IMR-90 (cell line): ENCODE results near the gene ZNF773. TPM values are rescaled to one million over a fixed set of nuclear protein-coding genes. Genes with fewer than 3 reads are reported as not detected.

Experiments used
- ATAC-seq: fragments of 200-7000 bp; cut with Tn5 transposase; 2 replicates; pipeline ENCODE4 v1.9.1; 2020; ENCODE audit warnings: low read depth, mild to moderate bottlenecking, moderate library complexity
- BruUV-seq: library from RNA; stranded (reverse); fragments of 400-500 nt; replicated peaks from 2 replicates; lab custom pipeline; 2021; lab: Mats Ljungman, UMichigan
- CTCF ChIA-PET: fragments of 300-600 bp; formaldehyde crosslinking; extraction: SDS; loops from one replicate; lab custom pipeline; 2021; ENCODE audit warnings: antibody characterized with exemption; lab: Yijun Ruan, JAX
- POLR2A ChIA-PET: fragments of 300-600 bp; sonication (Branson Sonifier 250); formaldehyde crosslinking; loops from one replicate; lab custom pipeline; 2022; ENCODE audit warnings: antibody characterized with exemption; ENCODE audit not compliant: unreplicated experiment; lab: Charles Lee
- DNase-seq: peaks from one replicate; pipeline ENCODE4 v3.0.0; 2013
- H2AFZ ChIP-seq: replicated peaks from 2 replicates; pipeline ENCODE3; 2013; ENCODE audit warnings: low read length, mild to moderate bottlenecking; ENCODE audit not compliant: poor library complexity
- H2AK5ac ChIP-seq: 2 replicates; pipeline ENCODE4 v1.6.1; 2013; ENCODE audit warnings: low read depth, low read length, inconsistent platforms
- H2AK9ac ChIP-seq: replicated peaks from 2 replicates; pipeline ENCODE3; 2013; ENCODE audit warnings: mild to moderate bottlenecking, low read depth, low read length, moderate library complexity; ENCODE audit not compliant: poor library complexity
- H2BK120ac ChIP-seq: 2 replicates; pipeline ENCODE4 v1.6.1; 2013; ENCODE audit warnings: low read depth, low read length, inconsistent platforms
- H2BK15ac ChIP-seq: 3 replicates; pipeline ENCODE4 v1.6.1; 2013; ENCODE audit warnings: low read depth, low read length, inconsistent platforms
- H2BK20ac ChIP-seq: 2 replicates; pipeline ENCODE4 v1.6.1; 2013; ENCODE audit warnings: low read depth, mild to moderate bottlenecking, inconsistent platforms, low read length, moderate library complexity
- H2BK5ac ChIP-seq: 2 replicates; pipeline ENCODE4 v1.6.1; 2013; ENCODE audit warnings: mild to moderate bottlenecking, low read depth, low read length, inconsistent platforms; ENCODE audit not compliant: poor library complexity, severe bottlenecking
- H3K14ac ChIP-seq: replicated peaks from 2 replicates; pipeline ENCODE4 v1.6.1; 2013; ENCODE audit warnings: low read depth, low read length, inconsistent platforms
- H3K18ac ChIP-seq: 2 replicates; pipeline ENCODE4 v1.6.1; 2013; ENCODE audit warnings: low read depth, low read length, control low read depth
- H3K23ac ChIP-seq: 2 replicates; pipeline ENCODE4 v1.6.1; 2013; ENCODE audit warnings: low read depth, low read length, inconsistent platforms
- H3K27ac ChIP-seq: 2 replicates; pipeline ENCODE4 v1.5.1; 2013; ENCODE audit warnings: mild to moderate bottlenecking, control low read depth, low read length; ENCODE audit not compliant: insufficient read depth
- H3K27me3 ChIP-seq: 2 replicates; pipeline ENCODE4 v1.6.1; 2013; ENCODE audit warnings: low read length; ENCODE audit not compliant: control insufficient read depth, insufficient read depth
- H3K36me3 ChIP-seq: 2 replicates; pipeline ENCODE4 v1.6.1; 2013; ENCODE audit warnings: low read length, mixed read lengths; ENCODE audit not compliant: control insufficient read depth, insufficient read depth
- H3K4ac ChIP-seq: 2 replicates; pipeline ENCODE4 v1.6.1; 2013; ENCODE audit warnings: low read depth, low read length, inconsistent platforms
- H3K4me1 ChIP-seq: 2 replicates; pipeline ENCODE4 v1.6.1; 2013; ENCODE audit warnings: low read length, mixed read lengths; ENCODE audit not compliant: control insufficient read depth, insufficient read depth
- H3K4me2 ChIP-seq: 2 replicates; pipeline ENCODE4 v1.6.1; 2013; ENCODE audit warnings: low read depth, mild to moderate bottlenecking, control low read depth, low read length, moderate library complexity
- H3K4me3 ChIP-seq: 2 replicates; pipeline ENCODE4 v1.5.1; 2013; ENCODE audit warnings: low read depth, mild to moderate bottlenecking, control low read depth, low read length, moderate library complexity; ENCODE audit not compliant: insufficient read depth
- H3K56ac ChIP-seq: 2 replicates; pipeline ENCODE4 v1.6.1; 2013; ENCODE audit warnings: low read length, inconsistent platforms; ENCODE audit not compliant: insufficient read depth; ENCODE audit errors: extremely low read depth
- H3K79me1 ChIP-seq, 2 experiments: 2 replicates each; pipeline ENCODE4 v1.6.1; 2013; ENCODE audit warnings: low read length in 2 of 2, inconsistent platforms in 1 of 2, low read depth in 1 of 2
- H3K9ac ChIP-seq: 2 replicates; pipeline ENCODE4 v1.6.1; 2013; ENCODE audit warnings: low read depth, low read length, control low read depth
- H3K9me1 ChIP-seq: 2 replicates; pipeline ENCODE4 v1.6.1; 2013; ENCODE audit warnings: low read length, inconsistent platforms; ENCODE audit not compliant: insufficient read depth
- H3K9me3 ChIP-seq: 2 replicates; pipeline ENCODE4 v1.6.1; 2013; ENCODE audit warnings: low read length; ENCODE audit not compliant: control insufficient read depth, insufficient read depth
- H4K20me1 ChIP-seq: 2 replicates; pipeline ENCODE4 v1.6.1; 2013; ENCODE audit warnings: low read length, inconsistent platforms; ENCODE audit not compliant: insufficient read depth
- H4K5ac ChIP-seq: 2 replicates; pipeline ENCODE4 v1.6.1; 2013; ENCODE audit warnings: mild to moderate bottlenecking, low read depth, low read length, control low read depth
- H4K8ac ChIP-seq, 2 experiments: 2 replicates each; pipeline ENCODE4 v1.6.1; 2013; ENCODE audit warnings: low read depth in 2 of 2, low read length in 2 of 2, control low read depth in 1 of 2, inconsistent platforms in 1 of 2
- H4K91ac ChIP-seq: 2 replicates; pipeline ENCODE4 v1.6.1; 2013; ENCODE audit warnings: low read depth, low read length, inconsistent platforms; ENCODE audit not compliant: insufficient read depth
- BHLHE40 ChIP-seq: fragments of 150-350 bp; IDR thresholded peaks from 2 replicates; pipeline ENCODE4 v1.6.1; 2016; ENCODE audit warnings: mild to moderate bottlenecking, low read depth, low read length
- CEBPB ChIP-seq: IDR thresholded peaks from 2 replicates; pipeline ENCODE4 v1.6.1; 2012; ENCODE audit warnings: low read depth, low read length, improper control_type of control experiment
- CTCF ChIP-seq: conservative IDR thresholded peaks from 2 replicates; pipeline ENCODE4 v1.5.1; 2012; ENCODE audit warnings: mild to moderate bottlenecking, low read depth, low read length, improper control_type of control experiment
- FOS ChIP-seq: fragments of 150-350 bp; IDR thresholded peaks from 2 replicates; pipeline ENCODE4 v1.6.1; 2016; ENCODE audit warnings: low read depth, low read length
- MAZ ChIP-seq: IDR thresholded peaks from 2 replicates; pipeline ENCODE4 v1.6.1; 2012; ENCODE audit warnings: low read depth, mild to moderate bottlenecking, low read length, improper control_type of control experiment, moderate library complexity, borderline replicate concordance
- NFE2L2 ChIP-seq: fragments of 150-350 bp; IDR thresholded peaks from 2 replicates; pipeline ENCODE4 v1.6.1; 2016; ENCODE audit warnings: low read depth, mild to moderate bottlenecking, low read length
- RCOR1 ChIP-seq: IDR thresholded peaks from 2 replicates; pipeline ENCODE4 v1.6.1; 2012; ENCODE audit warnings: mild to moderate bottlenecking, low read length, improper control_type of control experiment; ENCODE audit not compliant: insufficient replicate concordance
- WGBS, 2 experiments: methylation state at CpG; one replicate each; pipeline versions ENCODE4 v1.1.5 to v1.1.7; 2013; ENCODE audit warnings: missing lambda C conversion rate in 2 of 2; ENCODE audit not compliant: insufficient read length in 1 of 2; ENCODE audit errors: extremely low coverage in 2 of 2; 5-methylcytosine and 5-hydroxymethylcytosine counted together
- dilution Hi-C: fragments of 300-500 bp; cut with HindIII; formaldehyde crosslinking; loops from one replicate; pipeline ENCODE4 v1.14.3; 2018; ENCODE audit warnings: low sequenced_read_pairs; ENCODE audit not compliant: unreplicated experiment
- in situ Hi-C: fragments of 300-500 bp; cut with MboI; formaldehyde crosslinking; loops from 3 replicates; pipeline ENCODE4 v1.14.3; 2019; ENCODE audit warnings: low sequenced_read_pairs, inconsistent platforms, mixed read lengths
- intact Hi-C: fragments of 100-400 bp; cut with micrococcal nuclease; formaldehyde crosslinking; loops from 2 replicates; pipeline ENCODE4 v1.10.0; 2022
- polyA plus RNA-seq, 3 experiments: library from polyadenylated mRNA; depleted of rRNA; stranded (reverse); fragments of >200 nt; gene quantifications; 2 replicates each; pipeline ENCODE4 v1.2.3, GENCODE V29; 2012; ENCODE audit warnings: low replicate concordance in 1 of 3
- total RNA-seq: library from RNA; depleted of rRNA; stranded (reverse); fragments of >200 nt; gene quantifications from 2 replicates; pipeline ENCODE4 v1.2.3, GENCODE V29; 2012

Gene ZNF773
- total and polyA plus RNA-seq, 2 of the 4 experiments (the other 2 are of a cell fraction), result 5.5 to 13.3 TPM

- no peak for TF ChIP-seq CTCF
- TF ChIP-seq CEBPB, result no peak
- TF ChIP-seq RCOR1, result no peak
Measured at GRCh38 chr19:57466489-57466888, 33.2 kb upstream of the ZNF773 start (continued).

- ATAC-seq (no peak), DNase-seq (no peak)
- Histone ChIP-seq H3K9me3 (peaks cover 62% of the 10 kb centered on the region), H2AFZ (no peak overlapping the region), H2BK120ac (no peak overlapping the region), H3K27me3 (no peaks in the 10 kb centered on the region), H3K14ac (no peak overlapping the region), H2BK5ac (no peak overlapping the region), H2BK20ac (no peak overlapping the region), H2AK5ac (no peak overlapping the region), H3K9me1 (no peaks in the 10 kb centered on the region), H3K56ac (no peak overlapping the region), H2AK9ac (no peak overlapping the region), H2BK15ac (no peak overlapping the region), H3K4me1 (peaks cover 4% of the 10 kb centered on the region; the same call in 1 of the 2 replicates), H3K4me3 (no peak overlapping the region), H3K79me1 (peaks cover 34 to 40% of the 10 kb centered on the region in 2 experiments), H3K4me2 (no peak overlapping the region), H4K20me1 (no peaks in the 10 kb centered on the region), H4K5ac (no peak overlapping the region), H3K23ac (no peak overlapping the region), H3K36me3 (peaks cover 35% of the 10 kb centered on the region), H4K8ac (no peak overlapping the region), H3K4ac (no peak overlapping the region), H3K9ac (no peak overlapping the region), H3K27ac (no peak overlapping the region), H3K18ac (no peak overlapping the region), H4K91ac (no peak overlapping the region)
- intact Hi-C loops, result no loop called here
- BruUV-seq, result no TSS peak
- dilution Hi-C loops, result no loop called here
- no CpG with 5 or more reads among the region's 4 CpGs for WGBS, 2 experiments
- ChIA-PET CTCF (no interaction called here), POLR2A (no interaction called here)
- in situ Hi-C loops, result no loop called here
- no peak for TF ChIP-seq MAZ
- TF ChIP-seq BHLHE40, result no peak
- TF ChIP-seq NFE2L2, result no peak
- TF ChIP-seq FOS, result no peak
Measured at GRCh38 chr19:57473646-57474045, 26.1 kb upstream of the ZNF773 start.
